ENCODE results near the gene TJAP1. TPM values are rescaled to one million over a fixed set of nuclear protein-coding genes. Genes with fewer than 3 reads are reported as not detected.

TJAP1 gene
- total and polyA plus RNA-seq, 3 donors from 2014 or later: 35.4 to 59.1 (median 55.9) TPM

GRCh38 chr6:43491750-43492661 is 14.6 kb downstream of the TJAP1 start:
- no peaks in the 10 kb centered on the region for H3K36me3 ChIP-seq (ENCODE audit: low read depth, missing control alignments)
- no peak overlapping the region for H3K4me3 ChIP-seq
- 35% methylated on average over 5 to 10 of the region's 10 CpGs for WGBS, 2 donors
- no peaks in the 10 kb centered on the region for H3K27me3 ChIP-seq
- intact Hi-C loops (cut with DNase I; ENCODE audit: low total_unique reads): no loop called here
- no peaks in the 10 kb centered on the region for H3K9me3 ChIP-seq
- H3K4me1 ChIP-seq: peaks cover 39% of the 10 kb centered on the region
- peak; percentile 88 for DNase-seq
- TF ChIP-seq CTCF (IDR thresholded peaks at IDR 0.05): no peak
- no peak for TF ChIP-seq POLR2A (IDR thresholded peaks at IDR 0.05)
- H3K27ac ChIP-seq: no peak overlapping the region

- H3K4me3 ChIP-seq: no peak overlapping the region
- no peaks in the 10 kb centered on the region for H3K27me3 ChIP-seq
- H3K36me3 ChIP-seq (ENCODE audit: low read depth, missing control alignments): no peaks in the 10 kb centered on the region
- no peaks in the 10 kb centered on the region for H3K9me3 ChIP-seq
- TF ChIP-seq CTCF (IDR thresholded peaks at IDR 0.05) (no peak), POLR2A (IDR thresholded peaks at IDR 0.05) (no peak)
- WGBS, 2 donors: 44 to 53% methylated on average over 3 of the region's 3 CpGs
- no peak overlapping the region for H3K27ac ChIP-seq
- intact Hi-C loops (cut with DNase I; ENCODE audit: low total_unique reads): no loop called here
- peaks cover 41% of the 10 kb centered on the region for H3K4me1 ChIP-seq
- no peak for DNase-seq
These were observed 15.3 kb downstream of the TJAP1 start for GRCh38 chr6:43492673-43493072.

- DNase-seq: no peak
- H3K9me3 ChIP-seq: no peaks in the 10 kb centered on the region
- no peaks in the 10 kb centered on the region for H3K36me3 ChIP-seq (ENCODE audit: low read depth, missing control alignments)
- H3K4me1 ChIP-seq: peaks cover 41% of the 10 kb centered on the region
- 58 to 78% methylated on average over 2 of the region's 2 CpGs for WGBS, 2 donors
- no peak overlapping the region for H3K27ac ChIP-seq
- no peak overlapping the region for H3K4me3 ChIP-seq
- intact Hi-C loops (cut with DNase I; ENCODE audit: low total_unique reads): no loop called here
- TF ChIP-seq CTCF (IDR thresholded peaks at IDR 0.05) (no peak), POLR2A (IDR thresholded peaks at IDR 0.05) (no peak)
- H3K27me3 ChIP-seq: no peaks in the 10 kb centered on the region
These were observed 15.9 kb downstream of the TJAP1 start for GRCh38 chr6:43493230-43493629.

GRCh38 chr6:43493833-43494232 is 16.5 kb downstream of the TJAP1 start:
- Histone ChIP-seq H3K27me3 (no peaks in the 10 kb centered on the region), H3K27ac (no peak overlapping the region), H3K9me3 (no peaks in the 10 kb centered on the region), H3K36me3 (ENCODE audit: low read depth, missing control alignments) (no peaks in the 10 kb centered on the region), H3K4me3 (no peak overlapping the region), H3K4me1 (peaks cover 41% of the 10 kb centered on the region)
- 77 to 81% methylated on average over 7 of the region's 7 CpGs for WGBS, 2 donors
- TF ChIP-seq POLR2A (IDR thresholded peaks at IDR 0.05): no peak
- no peak for TF ChIP-seq CTCF (IDR thresholded peaks at IDR 0.05)
- intact Hi-C loops (cut with DNase I; ENCODE audit: low total_unique reads): no loop called here
- DNase-seq: no peak

GRCh38 chr6:43494321-43494720 is 17.0 kb downstream of the TJAP1 start:
- Histone ChIP-seq H3K27me3 (no peaks in the 10 kb centered on the region), H3K4me1 (peaks cover 46% of the 10 kb centered on the region), H3K27ac (no peak overlapping the region), H3K4me3 (no peak overlapping the region), H3K36me3 (ENCODE audit: low read depth, missing control alignments) (no peaks in the 10 kb centered on the region), H3K9me3 (no peaks in the 10 kb centered on the region)
- TF ChIP-seq POLR2A (IDR thresholded peaks at IDR 0.05) (no peak), CTCF (IDR thresholded peaks at IDR 0.05) (no peak)
- no peak for DNase-seq
- 88 to 95% methylated on average over 6 of the region's 6 CpGs for WGBS, 2 donors
- intact Hi-C loops (cut with DNase I; ENCODE audit: low total_unique reads): no loop called here

Data from testis (tissue), 3 donors.